Cardiac muscle cell (in vitro differentiated cells and primary cell): ENCODE measurements around the gene DENND1B. TPM values are rescaled to one million over a fixed set of nuclear protein-coding genes. Genes with fewer than 3 reads are reported as not detected.

ENCODE experiments used
- DNase-seq, 2 donors: peaks; one replicate each; pipeline versions ENCODE4 v3.0.0 to v3.0.0-alpha.2; 2010 to 2017; ENCODE audit warnings: low read depth in 1 of 2, low spot score in 1 of 2
- H3K27ac ChIP-seq: fragments of 200-600 bp; sonication (generic); 2 replicates; pipeline ENCODE4 v1.5.1; 2016
- H3K27me3 ChIP-seq: fragments of 200-600 bp; sonication (generic); 2 replicates; pipeline ENCODE4 v1.6.0; 2016; ENCODE audit warnings: control low read depth
- H3K36me3 ChIP-seq: fragments of 200-600 bp; sonication (generic); 2 replicates; pipeline ENCODE4 v1.5.1; 2016; ENCODE audit warnings: control low read depth
- H3K4me1 ChIP-seq: fragments of 200-600 bp; sonication (generic); 2 replicates; pipeline ENCODE4 v1.8.1; 2017; ENCODE audit warnings: low read depth, mild to moderate bottlenecking, mixed run types
- H3K4me3 ChIP-seq: fragments of 200-600 bp; sonication (generic); 2 replicates; pipeline ENCODE4 v1.5.1; 2016; ENCODE audit warnings: mild to moderate bottlenecking
- H3K9me3 ChIP-seq: fragments of 200-600 bp; sonication (generic); 2 replicates; pipeline ENCODE4 v1.5.1; 2017; ENCODE audit warnings: low read depth, mild to moderate bottlenecking, control low read depth
- CTCF ChIP-seq: IDR thresholded peaks from 2 replicates; pipeline ENCODE4 v1.5.1; 2012; ENCODE audit warnings: low read depth, mild to moderate bottlenecking, low read length
- polyA plus RNA-seq: library from polyadenylated mRNA; unstranded; fragments of >200 nt; fragmentation: Nextera tagmentation; extraction: Ambion mirVana; gene quantifications from 2 replicates; pipeline ENCODE4 v1.2.1, GENCODE V29; 2016
- total RNA-seq: library from RNA; depleted of rRNA; stranded (reverse); fragments of >200 nt; gene quantifications from 2 replicates; pipeline ENCODE4 v1.2.3, GENCODE V29; 2016

The DENND1B gene
- total and polyA plus RNA-seq, 2 experiments from 2014 or later = 9.9 to 11.0 TPM

GRCh38 chr1:197621761-197622160 lies 153.5 kb downstream of the DENND1B start:
- Histone ChIP-seq H3K27me3 (no peaks in the 10 kb centered on the region), H3K36me3 (no peaks in the 10 kb centered on the region), H3K27ac (no peak overlapping the region), H3K4me3 (no peak overlapping the region), H3K9me3 (no peaks in the 10 kb centered on the region), H3K4me1 (peaks cover 9% of the 10 kb centered on the region)
- no peak for TF ChIP-seq CTCF
- no peak for DNase-seq

DNA sequence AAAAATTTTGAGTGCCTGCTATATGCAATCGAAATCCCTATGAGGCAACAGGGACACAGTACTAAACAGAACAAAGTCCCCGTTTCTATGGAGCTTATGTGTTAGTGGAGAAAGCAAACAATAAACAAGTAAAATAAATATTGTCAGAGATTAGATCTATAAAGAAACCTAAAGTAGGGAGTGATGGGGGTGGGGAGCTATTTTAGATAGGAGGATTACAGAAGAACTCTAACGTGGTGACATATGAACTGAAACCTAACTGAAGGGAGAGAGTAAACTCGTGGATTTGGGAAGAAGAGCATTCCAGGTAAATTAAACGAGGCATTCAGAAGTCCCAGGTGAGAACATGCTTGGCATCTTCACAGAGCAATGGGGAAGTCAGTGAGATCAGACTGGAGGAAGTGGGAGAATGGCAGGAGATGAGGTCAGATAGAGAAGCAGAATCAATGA lies 154.5 kb downstream of the DENND1B start:
- H3K4me3 ChIP-seq = no peak overlapping the region
- no peak for TF ChIP-seq CTCF
- H3K27ac ChIP-seq = no peak overlapping the region
- H3K27me3 ChIP-seq = no peaks in the 10 kb centered on the region
- no peak for DNase-seq
- H3K4me1 ChIP-seq = peaks cover 10% of the 10 kb centered on the region
- H3K36me3 ChIP-seq = no peaks in the 10 kb centered on the region
- no peaks in the 10 kb centered on the region for H3K9me3 ChIP-seq

- H3K9me3 ChIP-seq = no peaks in the 10 kb centered on the region
- H3K36me3 ChIP-seq = no peaks in the 10 kb centered on the region
- H3K4me3 ChIP-seq = no peak overlapping the region
- peak; percentile 39 for TF ChIP-seq CTCF
- no peaks in the 10 kb centered on the region for H3K27me3 ChIP-seq
- H3K27ac ChIP-seq = no peak overlapping the region
- DNase-seq = peak in 1 of 2 donors; percentile 42
- H3K4me1 ChIP-seq = peaks cover 15% of the 10 kb centered on the region
These were observed 156.2 kb downstream of the DENND1B start for GRCh38 chr1:197619008-197619640.

GRCh38 chr1:197618061-197618460 lies 157.2 kb downstream of the DENND1B start:
- DNase-seq = peak; percentile 46 to 59
- Histone ChIP-seq H3K36me3 (no peaks in the 10 kb centered on the region), H3K27me3 (no peaks in the 10 kb centered on the region), H3K9me3 (no peaks in the 10 kb centered on the region), H3K4me3 (no peak overlapping the region), H3K27ac (no peak overlapping the region), H3K4me1 (peaks cover 15% of the 10 kb centered on the region)
- TF ChIP-seq CTCF = no peak

GRCh38 chr1:197615693-197616011 lies 159.6 kb downstream of the DENND1B start:
- no peak overlapping the region for H3K27ac ChIP-seq
- H3K9me3 ChIP-seq = no peaks in the 10 kb centered on the region
- DNase-seq = no peak
- no peaks in the 10 kb centered on the region for H3K27me3 ChIP-seq
- H3K4me1 ChIP-seq = peaks cover 15% of the 10 kb centered on the region
- TF ChIP-seq CTCF = no peak
- no peak overlapping the region for H3K4me3 ChIP-seq
- no peaks in the 10 kb centered on the region for H3K36me3 ChIP-seq
